GM12892 (cell line): ENCODE data around the gene USP9Y. TPM values are rescaled to one million over a fixed set of nuclear protein-coding genes. Genes with fewer than 3 reads are reported as not detected.
"Not testable (repeated sequence)": the region's sequence is repeated elsewhere in the genome, so short reads cannot be mapped to it uniquely, and the experiment has no call there.

ENCODE experiments used
- DNase-seq: peaks from one replicate; pipeline ENCODE4 v3.0.0; 2011; ENCODE audit not compliant: insufficient read length
- FAIRE-seq: peaks from 2 replicates; lab custom pipeline; 2011; peaks lifted over from hg19 to GRCh38; lab: Jason Lieb, UNC
- POLR2A ChIP-seq: IDR thresholded peaks from 2 replicates; pipeline ENCODE4 v1.6.1; 2011; ENCODE audit warnings: low read depth, low read length, control low read depth
- POLR2AphosphoS5 ChIP-seq: IDR thresholded peaks from 2 replicates; pipeline ENCODE4 v1.6.1; 2011; ENCODE audit warnings: low read depth, low read length, control low read depth
- TAF1 ChIP-seq: IDR thresholded peaks from 2 replicates; pipeline ENCODE4 v1.6.1; 2011; ENCODE audit warnings: low read depth, mild to moderate bottlenecking, control low read depth, low read length, borderline replicate concordance
- polyA plus RNA-seq: library from polyadenylated mRNA; unstranded; fragments of >200 nt; gene quantifications from one replicate; pipeline ENCODE4 v1.2.1, GENCODE V29; 2012; ENCODE audit warnings: missing spikeins, inconsistent platforms; ENCODE audit not compliant: missing spikeins

Gene USP9Y
- polyA plus RNA-seq, result 0.15 TPM

GRCh38 chrY:12701181-12701695, at the start of gene USP9Y:
USP9Y (plus strand) TSS chrY:12701231; CDS start chrY:12709448, 8,217 bp downstream.
- no peak for FAIRE-seq
- no peak for DNase-seq
- no peak for TF ChIP-seq POLR2A
- no peak for TF ChIP-seq TAF1
- no peak for TF ChIP-seq POLR2AphosphoS5

GRCh38 chrY:12651621-12652036, 49.4 kb upstream of the USP9Y start:
- FAIRE-seq, result no peak
- no peak for DNase-seq
- TF ChIP-seq POLR2A, result no peak
- no peak for TF ChIP-seq POLR2AphosphoS5
- TF ChIP-seq TAF1, result no peak

- TF ChIP-seq POLR2A (no peak), TAF1 (no peak), POLR2AphosphoS5 (no peak)
- DNase-seq (no peak), FAIRE-seq (no peak)
Observed at GRCh38 chrY:12661745-12662681, 39.0 kb upstream of the USP9Y start.

GRCh38 chrY:12662745-12663591, 38.1 kb upstream of the USP9Y start:
- DNase-seq, result no peak
- TF ChIP-seq TAF1, result no peak
- TF ChIP-seq POLR2A, result no peak
- no peak for TF ChIP-seq POLR2AphosphoS5
- no peak for FAIRE-seq

GRCh38 chrY:12663845-12664244, 37.2 kb upstream of the USP9Y start:
- DNase-seq, FAIRE-seq: not testable (repeated sequence)

GRCh38 chrY:12678111-12678510, 22.9 kb upstream of the USP9Y start:
- DNase-seq (no peak), FAIRE-seq (no peak)
- TF ChIP-seq POLR2A (no peak), TAF1 (no peak), POLR2AphosphoS5 (no peak)

GRCh38 chrY:12681535-12681934, 19.5 kb upstream of the USP9Y start:
- TF ChIP-seq POLR2A (no peak), POLR2AphosphoS5 (no peak), TAF1 (no peak)

GRCh38 chrY:12688337-12688736, 12.7 kb upstream of the USP9Y start:
- no peak for DNase-seq
- no peak for FAIRE-seq

More at GRCh38 chrY:12681535-12681934, 19.5 kb upstream of the USP9Y start:
- DNase-seq, result no peak
- no peak for FAIRE-seq

GRCh38 chrY:12700087-12700486, 944 bp upstream of the USP9Y start:
- FAIRE-seq (no peak), DNase-seq (no peak)
- TF ChIP-seq POLR2A (no peak), TAF1 (no peak), POLR2AphosphoS5 (no peak)

More at GRCh38 chrY:12688337-12688736, 12.7 kb upstream of the USP9Y start:
- TF ChIP-seq TAF1, result no peak
- no peak for TF ChIP-seq POLR2A
- TF ChIP-seq POLR2AphosphoS5, result no peak

GRCh38 chrY:12702174-12702573, 1.1 kb downstream of the USP9Y start:
- FAIRE-seq (no peak), DNase-seq (no peak)
- TF ChIP-seq TAF1 (no peak), POLR2AphosphoS5 (no peak)

GRCh38 chrY:12710460-12710859, 9.4 kb downstream of the USP9Y start:
- no peak for TF ChIP-seq POLR2A
- no peak for TF ChIP-seq POLR2AphosphoS5
- TF ChIP-seq TAF1, result no peak
- no peak for FAIRE-seq
- DNase-seq, result no peak

- FAIRE-seq, result no peak
- TF ChIP-seq POLR2AphosphoS5 (no peak), POLR2A (no peak), TAF1 (no peak)
- no peak for DNase-seq
Observed at GRCh38 chrY:12715376-12715775, 14.3 kb downstream of the USP9Y start.
